GM18907 (cell line): ENCODE results near the gene METAP1.
"Not testable (repeated sequence)": the region's sequence is repeated elsewhere in the genome, so short reads cannot be mapped to it uniquely, and the experiment has no call there.

Experiments used
- ATAC-seq: cut with Tn5 transposase; IDR thresholded peaks from one replicate; pipeline ENCODE4 v1.9.1; 2021; ENCODE audit warnings: mild to moderate bottlenecking, moderate library complexity; ENCODE audit not compliant: unreplicated experiment

METAP1 gene

GRCh38 chr4:99090481-99091215 lies 95.1 kb downstream of the METAP1 start:
- no peak for ATAC-seq

- ATAC-seq, result no peak
Measured at GRCh38 chr4:99091216-99091575, 95.7 kb downstream of the METAP1 start.

- ATAC-seq, result not testable (repeated sequence)
Measured at GRCh38 chr4:99091841-99092240, 96.3 kb downstream of the METAP1 start.

GRCh38 chr4:99099311-99099710 lies 103.8 kb downstream of the METAP1 start:
- no peak for ATAC-seq

DNA sequence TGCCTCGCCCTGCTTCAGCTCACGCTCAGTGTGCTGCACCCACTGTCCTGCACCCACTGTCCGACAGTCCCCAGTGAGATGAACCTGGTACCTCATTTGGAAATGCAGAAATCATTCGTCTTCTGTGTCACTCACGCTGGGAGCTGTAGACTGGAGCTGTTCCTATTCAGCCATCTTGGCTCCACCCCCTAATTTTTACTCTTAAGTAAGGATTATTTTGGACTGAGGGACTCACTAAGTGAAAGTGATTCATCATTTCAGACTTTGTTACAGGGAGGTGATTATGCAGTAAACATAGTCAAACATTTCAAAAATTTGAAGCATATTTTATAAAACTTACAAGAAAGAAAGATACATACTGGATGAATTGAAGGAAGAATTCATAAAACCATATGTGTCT lies 104.3 kb downstream of the METAP1 start:
- ATAC-seq, result not testable (repeated sequence)

DNA sequence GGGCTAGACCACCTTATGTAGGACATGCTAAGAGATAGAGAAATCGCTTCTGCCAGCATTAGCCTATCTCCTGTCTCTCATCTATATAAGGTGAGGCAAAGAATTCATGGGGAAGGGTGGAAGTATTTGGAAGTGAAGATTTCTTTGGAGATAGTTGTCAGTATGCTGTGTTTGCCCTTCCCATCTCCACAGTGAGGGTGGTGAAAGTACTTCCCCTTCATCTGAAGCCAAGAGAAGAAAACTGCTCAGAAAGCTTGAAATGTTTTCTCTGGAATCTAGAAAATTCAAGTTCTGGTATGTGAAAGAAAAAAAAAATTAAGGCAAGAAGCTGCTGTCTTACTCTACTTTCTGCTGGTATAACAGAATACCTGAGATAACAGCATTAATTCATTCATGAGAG lies 105.4 kb downstream of the METAP1 start:
- ATAC-seq, result no peak

- ATAC-seq, result no peak
Measured at GRCh38 chr4:99102634-99103033, 107.1 kb downstream of the METAP1 start.

DNA sequence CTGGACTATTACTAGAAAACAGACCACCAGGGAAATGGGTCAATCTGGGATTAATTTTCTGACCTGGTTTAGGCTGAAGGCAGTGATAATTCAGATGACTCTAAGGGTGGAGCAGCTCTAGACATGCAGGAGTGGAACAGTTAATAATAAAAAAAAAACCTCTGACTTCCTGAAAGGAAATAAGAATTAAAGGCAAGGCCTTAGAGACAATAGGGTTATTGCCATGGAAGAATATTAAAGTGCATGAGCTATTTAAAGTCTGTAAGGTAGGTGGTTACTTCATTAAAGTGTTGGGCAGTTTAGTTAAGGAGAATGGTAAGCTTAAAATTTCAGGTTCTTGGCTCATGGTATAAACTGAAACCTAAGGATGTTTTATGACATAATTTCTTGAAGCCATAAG lies 107.6 kb downstream of the METAP1 start:
- ATAC-seq, result no peak

DNA sequence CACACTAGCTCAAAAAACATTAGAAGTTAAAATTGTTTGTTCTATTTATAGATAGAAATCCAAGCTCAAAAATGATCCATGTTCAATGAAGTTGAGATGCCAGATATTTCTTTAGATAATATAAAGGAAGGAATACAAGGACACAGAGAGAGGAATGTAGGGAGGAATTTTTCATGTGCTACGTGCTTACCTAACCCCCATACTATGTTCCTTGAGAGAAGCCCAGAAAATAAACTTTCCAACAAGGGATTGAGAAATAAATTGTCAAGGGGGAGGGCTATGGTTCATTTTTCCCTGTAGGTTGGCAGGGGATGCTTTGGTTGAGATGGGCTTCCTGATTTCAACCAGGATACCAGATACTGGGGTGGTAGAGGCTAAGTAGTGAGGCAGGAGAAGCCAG lies 108.6 kb downstream of the METAP1 start:
- ATAC-seq, result no peak

DNA sequence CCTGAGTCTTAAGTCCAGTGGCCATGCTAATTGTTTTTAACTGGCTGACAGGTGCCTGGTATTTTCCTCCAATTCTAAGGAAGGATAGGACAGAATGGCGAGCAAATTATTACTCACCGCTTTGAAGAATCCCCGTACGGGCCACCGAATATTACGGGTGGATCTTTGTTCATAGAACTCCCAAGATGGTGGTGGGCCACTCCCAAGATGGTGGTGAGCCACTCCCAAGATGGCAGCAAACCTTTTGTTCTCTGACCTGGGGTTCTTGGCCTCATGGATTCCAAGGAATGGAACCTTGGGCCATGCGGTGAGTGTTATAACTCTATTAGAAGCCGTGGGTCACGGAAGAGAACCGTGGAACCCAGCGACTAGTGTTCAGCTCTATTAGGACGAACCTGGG lies 113.8 kb downstream of the METAP1 start:
- ATAC-seq, result not testable (repeated sequence)
